Breast epithelium (tissue), 3 donors: ENCODE measurements around the gene CADM2.

Experiments used
- POLR2A ChIP-seq: fragments of 450-650 bp; IDR thresholded peaks from one replicate; pipeline ENCODE4 v1.6.1; 2016; ENCODE audit warnings: antibody characterized with exemption, mild to moderate bottlenecking, moderate library complexity
- POLR2AphosphoS5 ChIP-seq, 3 donors: sonication (generic); formaldehyde crosslinking; IDR thresholded peaks; one replicate each; pipeline ENCODE4 v1.6.1; 2017; ENCODE audit warnings: antibody characterized with exemption in 3 of 3
- TF ChIP-seq, protein P1 (sequence below), 3 donors: fragments of 450-650 bp; IDR thresholded peaks; one replicate each; pipeline ENCODE4 v1.5.1; 2016 to 2017; ENCODE audit warnings: antibody characterized with exemption in 3 of 3, mild to moderate bottlenecking in 3 of 3, moderate library complexity in 3 of 3

GRCh38 chr3:86047161-86047560, 1088.4 kb downstream of the CADM2 start:
- TF ChIP-seq, protein P1, sequence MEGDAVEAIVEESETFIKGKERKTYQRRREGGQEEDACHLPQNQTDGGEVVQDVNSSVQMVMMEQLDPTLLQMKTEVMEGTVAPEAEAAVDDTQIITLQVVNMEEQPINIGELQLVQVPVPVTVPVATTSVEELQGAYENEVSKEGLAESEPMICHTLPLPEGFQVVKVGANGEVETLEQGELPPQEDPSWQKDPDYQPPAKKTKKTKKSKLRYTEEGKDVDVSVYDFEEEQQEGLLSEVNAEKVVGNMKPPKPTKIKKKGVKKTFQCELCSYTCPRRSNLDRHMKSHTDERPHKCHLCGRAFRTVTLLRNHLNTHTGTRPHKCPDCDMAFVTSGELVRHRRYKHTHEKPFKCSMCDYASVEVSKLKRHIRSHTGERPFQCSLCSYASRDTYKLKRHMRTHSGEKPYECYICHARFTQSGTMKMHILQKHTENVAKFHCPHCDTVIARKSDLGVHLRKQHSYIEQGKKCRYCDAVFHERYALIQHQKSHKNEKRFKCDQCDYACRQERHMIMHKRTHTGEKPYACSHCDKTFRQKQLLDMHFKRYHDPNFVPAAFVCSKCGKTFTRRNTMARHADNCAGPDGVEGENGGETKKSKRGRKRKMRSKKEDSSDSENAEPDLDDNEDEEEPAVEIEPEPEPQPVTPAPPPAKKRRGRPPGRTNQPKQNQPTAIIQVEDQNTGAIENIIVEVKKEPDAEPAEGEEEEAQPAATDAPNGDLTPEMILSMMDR (IDR thresholded peaks at IDR 0.05) = no peak
- no peak for TF ChIP-seq POLR2A
- no peak for TF ChIP-seq POLR2AphosphoS5 (IDR thresholded peaks at IDR 0.05)
